KMS-11 (cell line): ENCODE data around the gene OR10A6.

Experiments used
- H2AFZ ChIP-seq: fragments of 200-600 bp; sonication (generic); 2 replicates; pipeline ENCODE4 v1.6.1; 2016; ENCODE audit warnings: antibody characterized with exemption, mixed run types, low read depth
- H3K27ac ChIP-seq: fragments of 200-600 bp; sonication (generic); 2 replicates; pipeline ENCODE4 v1.6.1; 2016; ENCODE audit warnings: mild to moderate bottlenecking, mixed run types
- H3K27me3 ChIP-seq: fragments of 200-600 bp; sonication (generic); 2 replicates; pipeline ENCODE4 v1.6.1; 2017; ENCODE audit warnings: mild to moderate bottlenecking, low read depth, mixed run types, moderate library complexity; ENCODE audit not compliant: insufficient read depth
- H3K36me3 ChIP-seq: fragments of 200-600 bp; sonication (generic); 2 replicates; pipeline ENCODE4 v1.6.1; 2017; ENCODE audit warnings: mild to moderate bottlenecking, mixed run types; ENCODE audit not compliant: insufficient read depth
- H3K4me1 ChIP-seq: fragments of 200-600 bp; sonication (generic); 2 replicates; pipeline ENCODE4 v1.6.1; 2016; ENCODE audit warnings: mild to moderate bottlenecking, low read depth, mixed run types; ENCODE audit not compliant: poor library complexity, severe bottlenecking
- H3K4me2 ChIP-seq: fragments of 200-600 bp; sonication (generic); 2 replicates; pipeline ENCODE4 v1.7.0; 2016; ENCODE audit warnings: mild to moderate bottlenecking, mixed run types
- H3K4me3 ChIP-seq: fragments of 200-600 bp; sonication (generic); IDR thresholded peaks from 2 replicates; pipeline ENCODE4 v1.6.1; 2017; ENCODE audit warnings: low read depth, low read length, mixed read lengths; ENCODE audit not compliant: insufficient read depth
- H3K79me2 ChIP-seq: fragments of 200-600 bp; sonication (generic); 2 replicates; pipeline ENCODE4 v1.6.1; 2016; ENCODE audit warnings: low read depth, mixed run types; ENCODE audit not compliant: insufficient read depth
- H3K9ac ChIP-seq: fragments of 200-600 bp; sonication (generic); 2 replicates; pipeline ENCODE4 v1.6.1; 2016; ENCODE audit warnings: mild to moderate bottlenecking, mixed run types
- H4K20me1 ChIP-seq: fragments of 200-600 bp; sonication (generic); 2 replicates; pipeline ENCODE4 v1.6.1; 2016; ENCODE audit warnings: mild to moderate bottlenecking, mixed run types; ENCODE audit not compliant: insufficient read depth
- CTCF ChIP-seq: fragments of 200-600 bp; sonication (generic); conservative IDR thresholded peaks from 2 replicates; pipeline ENCODE4 v1.6.1; 2017; ENCODE audit warnings: low read depth, mild to moderate bottlenecking, antibody characterized with exemption, low read length, moderate library complexity, mixed read lengths

The OR10A6 gene

GRCh38 chr11:7911011-7911410 is 20.1 kb downstream of the OR10A6 start:
- Histone ChIP-seq H3K4me2 (no peak overlapping the region), H3K79me2 (no peaks in the 10 kb centered on the region)

GRCh38 chr11:7910286-7910788 is 20.7 kb downstream of the OR10A6 start:
- Histone ChIP-seq H2AFZ (no peak overlapping the region), H3K27me3 (no peaks in the 10 kb centered on the region), H3K4me2 (no peak overlapping the region), H3K27ac (no peak overlapping the region), H3K9ac (no peak overlapping the region), H3K4me3 (no peak overlapping the region), H3K4me1 (no peaks in the 10 kb centered on the region), H3K79me2 (no peaks in the 10 kb centered on the region), H4K20me1 (no peaks in the 10 kb centered on the region), H3K36me3 (no peaks in the 10 kb centered on the region)
- TF ChIP-seq CTCF: no peak

More at GRCh38 chr11:7911011-7911410, 20.1 kb downstream of the OR10A6 start:
- Histone ChIP-seq H3K4me3 (no peak overlapping the region), H3K27ac (no peak overlapping the region), H3K27me3 (no peaks in the 10 kb centered on the region), H4K20me1 (no peaks in the 10 kb centered on the region), H3K9ac (no peak overlapping the region), H2AFZ (no peak overlapping the region), H3K36me3 (no peaks in the 10 kb centered on the region), H3K4me1 (no peaks in the 10 kb centered on the region)
- TF ChIP-seq CTCF: no peak

GRCh38 chr11:7909585-7910285 is 21.3 kb downstream of the OR10A6 start:
- no peak for TF ChIP-seq CTCF
- H3K4me2 ChIP-seq: no peak overlapping the region

GRCh38 chr11:7907121-7907520 is 23.9 kb downstream of the OR10A6 start:
- Histone ChIP-seq H4K20me1 (no peaks in the 10 kb centered on the region), H3K4me3 (no peak overlapping the region), H3K79me2 (no peaks in the 10 kb centered on the region), H3K27me3 (no peaks in the 10 kb centered on the region), H3K27ac (no peak overlapping the region), H3K4me2 (no peak overlapping the region), H3K4me1 (no peaks in the 10 kb centered on the region), H3K36me3 (no peaks in the 10 kb centered on the region), H2AFZ (no peak overlapping the region), H3K9ac (no peak overlapping the region)
- no peak for TF ChIP-seq CTCF

More at GRCh38 chr11:7909585-7910285, 21.3 kb downstream of the OR10A6 start:
- H3K4me3 ChIP-seq: no peak overlapping the region
- H2AFZ ChIP-seq: no peak overlapping the region
- H3K27ac ChIP-seq: no peak overlapping the region
- H3K36me3 ChIP-seq: no peaks in the 10 kb centered on the region
- no peaks in the 10 kb centered on the region for H4K20me1 ChIP-seq
- no peak overlapping the region for H3K9ac ChIP-seq
- no peaks in the 10 kb centered on the region for H3K79me2 ChIP-seq
- no peaks in the 10 kb centered on the region for H3K4me1 ChIP-seq
- H3K27me3 ChIP-seq: no peaks in the 10 kb centered on the region
